HUES48 (cell line): ENCODE results near the gene OR2A25.

Experiments used
- H3K27ac ChIP-seq: one replicate; pipeline ENCODE4 v1.7.0; 2013; ENCODE audit warnings: low read depth, low read length, inconsistent platforms
- H3K27me3 ChIP-seq: 2 replicates; pipeline ENCODE4 v1.6.1; 2013; ENCODE audit warnings: mild to moderate bottlenecking, low read length; ENCODE audit not compliant: control insufficient read depth, insufficient read depth
- H3K36me3 ChIP-seq: 2 replicates; pipeline ENCODE4 v1.6.1; 2013; ENCODE audit warnings: low read length; ENCODE audit not compliant: control insufficient read depth, insufficient read depth
- H3K4me1 ChIP-seq: 2 replicates; pipeline ENCODE4 v1.6.1; 2013; ENCODE audit warnings: mild to moderate bottlenecking, low read length; ENCODE audit not compliant: control insufficient read depth, insufficient read depth
- H3K4me3 ChIP-seq: 2 replicates; pipeline ENCODE4 v1.5.1; 2013; ENCODE audit warnings: mild to moderate bottlenecking, low read depth, low read length
- H3K9ac ChIP-seq: 2 replicates; pipeline ENCODE4 v1.6.1; 2013; ENCODE audit warnings: mild to moderate bottlenecking, low read depth, low read length, moderate library complexity
- H3K9me3 ChIP-seq: 2 replicates; pipeline ENCODE4 v1.6.1; 2013; ENCODE audit warnings: low read length; ENCODE audit not compliant: control insufficient read depth, insufficient read depth

Gene OR2A25

DNA sequence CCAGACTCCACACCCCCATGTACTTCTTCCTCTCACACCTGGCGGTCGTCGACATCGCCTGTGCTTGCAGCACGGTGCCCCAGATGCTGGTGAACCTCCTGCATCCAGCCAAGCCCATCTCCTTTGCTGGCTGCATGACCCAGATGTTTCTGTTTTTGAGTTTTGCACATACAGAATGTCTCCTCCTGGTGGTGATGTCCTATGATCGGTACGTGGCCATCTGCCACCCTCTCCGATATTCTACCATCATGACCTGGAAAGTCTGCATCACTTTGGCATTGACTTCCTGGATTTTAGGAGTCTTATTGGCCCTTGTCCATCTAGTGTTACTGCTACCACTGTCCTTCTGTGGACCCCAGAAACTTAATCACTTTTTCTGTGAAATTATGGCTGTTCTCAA lies 4.8 kb downstream of the OR2A25 start:
- Histone ChIP-seq H3K36me3 (no peaks in the 10 kb centered on the region), H3K9ac (no peak overlapping the region), H3K27ac (no peak overlapping the region), H3K9me3 (no peaks in the 10 kb centered on the region), H3K4me3 (no peak overlapping the region), H3K27me3 (no peaks in the 10 kb centered on the region), H3K4me1 (no peaks in the 10 kb centered on the region)

DNA sequence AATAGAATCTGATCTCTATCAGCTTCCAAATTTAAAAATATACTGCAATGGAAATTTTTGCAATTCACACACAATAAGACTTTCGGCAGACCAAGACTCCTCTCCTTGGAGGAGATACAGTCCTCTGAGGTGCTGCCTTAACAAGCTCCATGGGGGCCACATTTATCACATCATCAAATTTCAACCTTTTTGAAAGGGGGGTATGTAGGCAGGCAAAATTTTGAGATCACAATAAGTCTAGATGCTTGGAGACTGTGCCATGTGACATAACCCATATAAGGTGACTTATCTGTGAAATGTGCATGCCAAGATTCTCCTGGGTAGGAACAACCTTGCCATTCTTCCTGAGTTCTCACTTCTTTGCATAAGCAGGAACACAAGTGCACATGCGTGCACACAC lies 16.4 kb downstream of the OR2A25 start, which contains the start of gene OR2A12:
OR2A12 (plus strand) TSS at position 301 of the 400 bp plus-strand sequence. CDS start 8,830 bp downstream, outside the sequence.
- Histone ChIP-seq H3K4me1 (no peaks in the 10 kb centered on the region), H3K36me3 (no peaks in the 10 kb centered on the region), H3K27me3 (no peaks in the 10 kb centered on the region), H3K9me3 (peaks cover 3% of the 10 kb centered on the region; the same call in 1 of the 2 replicates), H3K4me3 (no peak within 1 kb of the TSS), H3K9ac (no peak within 1 kb of the TSS), H3K27ac (no peak within 1 kb of the TSS)

DNA sequence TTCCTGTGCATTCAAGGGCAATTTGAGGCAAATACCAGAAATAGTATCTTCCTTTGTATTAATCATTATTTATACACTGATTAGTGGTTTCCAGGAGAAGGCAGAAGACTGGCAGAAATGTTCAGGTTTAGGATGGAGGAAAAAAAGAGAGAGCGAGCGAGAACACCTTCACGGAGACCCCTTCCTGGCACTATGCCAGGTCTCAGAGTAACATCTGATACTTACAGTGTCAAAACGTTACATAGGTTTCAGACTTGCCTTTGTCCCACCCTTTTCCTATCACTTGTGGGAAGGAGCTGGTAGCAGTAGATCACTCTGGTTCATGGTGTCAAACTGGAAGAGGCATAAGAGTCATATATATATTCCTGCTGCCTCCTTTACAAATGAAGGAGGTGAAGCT lies 17.1 kb downstream of the OR2A25 start:
- no peak overlapping the region for H3K9ac ChIP-seq
- no peaks in the 10 kb centered on the region for H3K4me1 ChIP-seq
- H3K36me3 ChIP-seq = no peaks in the 10 kb centered on the region
- H3K27me3 ChIP-seq = no peaks in the 10 kb centered on the region
- H3K9me3 ChIP-seq = peaks cover 3% of the 10 kb centered on the region; the same call in 1 of the 2 replicates
- H3K4me3 ChIP-seq = no peak overlapping the region
- H3K27ac ChIP-seq = no peak overlapping the region

DNA sequence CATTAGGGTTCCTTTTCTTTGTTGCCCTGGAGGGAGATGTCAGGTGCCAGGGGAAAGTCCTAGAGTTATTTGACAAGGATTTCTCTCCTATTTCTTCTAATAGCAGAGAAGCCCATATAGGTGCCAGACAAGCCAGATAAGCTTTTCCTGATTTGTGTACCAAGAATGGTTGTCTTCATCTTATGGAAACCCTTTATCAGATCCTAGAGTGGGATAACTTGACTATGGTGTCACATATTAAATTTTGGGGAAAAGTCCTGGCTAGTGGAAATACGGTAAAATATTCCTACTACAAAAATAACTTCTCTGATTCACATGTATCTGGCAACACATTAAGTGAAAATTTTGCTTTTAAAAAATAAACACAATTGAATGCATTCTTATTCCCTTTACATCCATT lies 17.6 kb downstream of the OR2A25 start:
- no peaks in the 10 kb centered on the region for H3K27me3 ChIP-seq
- H3K9ac ChIP-seq = no peak overlapping the region
- no peaks in the 10 kb centered on the region for H3K4me1 ChIP-seq
- H3K36me3 ChIP-seq = no peaks in the 10 kb centered on the region
- H3K4me3 ChIP-seq = no peak overlapping the region
- H3K27ac ChIP-seq = no peak overlapping the region
- peaks cover 3% of the 10 kb centered on the region; the same call in 1 of the 2 replicates for H3K9me3 ChIP-seq

DNA sequence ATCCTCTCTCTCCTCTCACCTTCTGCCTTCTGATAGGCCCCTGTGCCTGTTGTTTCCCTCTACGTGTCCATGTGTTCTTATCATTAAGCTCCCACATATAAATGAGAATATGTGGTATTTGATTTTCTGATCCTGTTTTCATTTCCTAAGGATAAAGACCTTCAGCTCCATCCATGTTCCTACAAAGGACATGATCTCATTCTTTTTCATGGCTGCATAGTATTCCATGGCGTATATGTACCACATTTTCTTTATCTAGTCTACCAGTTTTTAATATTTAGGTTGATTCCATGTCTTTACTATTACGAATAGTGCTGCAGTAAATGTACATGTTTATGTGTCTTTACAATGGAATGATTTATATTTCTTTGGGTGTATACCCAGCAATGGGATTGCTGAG lies 21.1 kb downstream of the OR2A25 start:
- H3K27ac ChIP-seq = no peak overlapping the region
- no peak overlapping the region for H3K9ac ChIP-seq
- no peaks in the 10 kb centered on the region for H3K27me3 ChIP-seq
- H3K4me3 ChIP-seq = no peak overlapping the region
- no peaks in the 10 kb centered on the region for H3K4me1 ChIP-seq
- peaks cover 3% of the 10 kb centered on the region; the same call in 1 of the 2 replicates for H3K9me3 ChIP-seq
- no peaks in the 10 kb centered on the region for H3K36me3 ChIP-seq

DNA sequence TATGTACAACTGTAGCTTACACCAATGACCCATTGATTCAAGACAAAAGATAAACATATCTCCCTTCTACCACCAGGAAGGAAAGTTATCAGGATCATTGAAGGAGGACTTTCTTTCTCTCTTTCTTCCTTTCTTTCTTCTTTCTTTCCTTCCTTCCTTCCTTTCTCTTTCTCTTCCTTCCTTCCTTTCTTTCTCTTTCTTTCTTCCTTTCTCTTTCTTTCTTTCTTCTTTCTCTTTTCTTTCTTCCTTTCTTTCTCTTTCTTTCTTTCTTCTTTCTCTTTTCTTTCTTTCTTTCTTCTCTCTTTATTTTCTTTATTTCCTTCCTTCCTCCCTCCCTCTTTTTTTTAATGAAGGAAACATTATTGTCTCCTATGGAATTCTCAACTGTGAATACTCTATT lies 29.2 kb downstream of the OR2A25 start:
- Histone ChIP-seq H3K4me3 (no peak overlapping the region), H3K9ac (no peak overlapping the region), H3K27ac (no peak overlapping the region), H3K9me3 (no peaks in the 10 kb centered on the region), H3K27me3 (no peaks in the 10 kb centered on the region), H3K4me1 (no peaks in the 10 kb centered on the region), H3K36me3 (no peaks in the 10 kb centered on the region)

DNA sequence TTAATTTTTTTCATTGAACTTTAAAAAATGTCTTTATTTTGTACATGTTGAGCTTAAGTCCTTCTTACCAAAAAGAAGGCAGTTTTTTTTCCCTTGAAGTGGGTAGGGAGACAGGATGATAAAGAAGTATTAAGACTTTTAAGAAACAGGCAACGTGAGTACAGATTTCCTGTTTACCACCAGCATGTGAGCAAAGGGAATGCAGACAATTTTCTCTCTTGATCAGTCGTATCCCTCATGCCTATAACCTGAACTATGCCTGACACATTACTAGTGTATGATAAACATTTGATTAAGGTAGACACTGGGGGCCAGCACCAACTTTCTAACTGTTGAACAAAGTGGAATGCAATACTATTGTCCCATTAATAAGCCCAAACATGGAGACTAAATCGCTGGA lies 31.0 kb downstream of the OR2A25 start:
- Histone ChIP-seq H3K9ac (no peak overlapping the region), H3K9me3 (no peaks in the 10 kb centered on the region), H3K27me3 (no peaks in the 10 kb centered on the region), H3K4me1 (no peaks in the 10 kb centered on the region), H3K36me3 (no peaks in the 10 kb centered on the region), H3K27ac (no peak overlapping the region), H3K4me3 (no peak overlapping the region)

DNA sequence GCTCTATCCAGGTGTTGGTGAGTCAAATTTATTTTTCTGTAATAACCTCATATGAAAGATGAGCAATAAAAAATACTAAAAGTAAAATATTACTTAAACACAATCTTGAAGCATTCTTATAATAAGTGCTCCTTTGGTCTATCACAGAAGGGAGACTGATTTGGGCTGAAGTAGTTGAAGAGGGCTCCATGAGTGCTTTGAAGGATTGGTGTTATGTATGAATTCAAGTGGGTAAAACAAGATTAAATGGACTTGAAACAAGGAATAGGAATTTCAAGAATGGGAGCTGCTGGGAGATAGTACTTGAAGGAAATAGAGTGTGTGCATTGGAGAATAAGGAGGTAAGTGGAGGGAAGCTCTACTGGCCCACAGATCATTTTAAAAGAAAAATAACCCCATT lies 32.4 kb downstream of the OR2A25 start:
- Histone ChIP-seq H3K9ac (no peak overlapping the region), H3K27me3 (no peaks in the 10 kb centered on the region), H3K4me3 (no peak overlapping the region), H3K9me3 (no peaks in the 10 kb centered on the region), H3K36me3 (no peaks in the 10 kb centered on the region), H3K27ac (no peak overlapping the region), H3K4me1 (no peaks in the 10 kb centered on the region)

DNA sequence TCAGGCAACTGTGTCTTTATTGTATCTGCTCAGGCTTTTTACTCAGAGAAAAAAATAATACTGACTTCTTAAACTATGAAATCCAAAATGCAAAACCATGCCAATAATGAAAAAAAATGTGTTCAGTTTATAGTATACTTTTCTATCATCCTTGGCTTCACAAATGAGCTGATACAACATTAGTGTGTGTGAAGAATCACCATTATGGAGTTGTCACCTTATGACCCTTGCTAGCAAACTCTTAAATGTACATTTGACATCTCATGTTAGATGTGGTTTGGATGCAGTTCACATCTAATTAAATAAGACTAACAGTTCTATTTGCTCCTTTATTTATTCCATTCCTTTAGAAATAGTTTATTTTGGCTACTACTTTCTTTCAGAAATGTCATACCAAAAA lies 35.6 kb downstream of the OR2A25 start:
- Histone ChIP-seq H3K4me3 (no peak overlapping the region), H3K9ac (no peak overlapping the region), H3K27ac (no peak overlapping the region), H3K9me3 (no peaks in the 10 kb centered on the region), H3K4me1 (no peaks in the 10 kb centered on the region), H3K27me3 (no peaks in the 10 kb centered on the region), H3K36me3 (no peaks in the 10 kb centered on the region)

DNA sequence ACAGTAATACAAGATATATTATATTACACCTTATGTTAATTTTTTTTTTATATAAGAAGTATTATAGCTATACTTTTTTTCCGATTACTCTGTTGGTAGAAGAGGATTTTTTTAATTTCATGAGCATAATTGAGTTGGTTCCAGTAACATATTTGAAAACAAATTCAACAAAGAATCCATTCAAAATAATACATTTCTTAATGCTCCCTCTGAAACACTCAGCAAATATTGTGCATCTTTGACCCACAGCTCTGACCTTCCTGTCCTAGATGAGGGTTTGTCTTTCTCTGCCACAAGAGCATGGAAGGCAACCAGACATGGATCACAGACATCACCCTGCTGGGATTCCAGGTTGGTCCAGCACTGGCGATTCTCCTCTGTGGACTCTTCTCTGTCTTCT lies 39.7 kb downstream of the OR2A25 start, which contains the start of gene OR2A2:
OR2A2 (plus strand) TSS at position 301 of the 400 bp plus-strand sequence; CDS start at position 301, 0 bp downstream.
- H3K27ac ChIP-seq = no peak within 1 kb of the TSS
- no peaks in the 10 kb centered on the region for H3K27me3 ChIP-seq
- H3K9me3 ChIP-seq = no peaks in the 10 kb centered on the region
- H3K9ac ChIP-seq = no peak within 1 kb of the TSS
- no peak within 1 kb of the TSS for H3K4me3 ChIP-seq
- no peaks in the 10 kb centered on the region for H3K36me3 ChIP-seq
- no peaks in the 10 kb centered on the region for H3K4me1 ChIP-seq

DNA sequence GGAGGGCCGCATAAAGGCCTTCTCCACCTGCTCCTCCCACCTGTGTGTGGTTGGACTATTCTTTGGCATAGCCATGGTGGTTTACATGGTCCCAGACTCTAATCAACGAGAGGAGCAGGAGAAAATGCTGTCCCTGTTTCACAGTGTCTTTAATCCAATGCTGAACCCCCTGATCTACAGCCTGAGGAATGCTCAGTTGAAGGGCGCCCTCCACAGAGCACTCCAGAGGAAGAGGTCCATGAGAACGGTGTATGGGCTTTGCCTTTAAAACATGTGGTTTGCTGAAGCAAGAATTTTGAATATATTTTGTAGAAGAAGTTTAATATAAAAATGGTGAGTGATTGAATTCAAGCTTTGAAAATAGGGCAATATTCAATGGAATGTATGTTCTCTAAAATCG lies 40.7 kb downstream of the OR2A25 start:
- Histone ChIP-seq H3K27ac (no peak overlapping the region), H3K27me3 (no peaks in the 10 kb centered on the region), H3K9me3 (no peaks in the 10 kb centered on the region), H3K36me3 (no peaks in the 10 kb centered on the region), H3K9ac (no peak overlapping the region), H3K4me1 (no peaks in the 10 kb centered on the region), H3K4me3 (no peak overlapping the region)

DNA sequence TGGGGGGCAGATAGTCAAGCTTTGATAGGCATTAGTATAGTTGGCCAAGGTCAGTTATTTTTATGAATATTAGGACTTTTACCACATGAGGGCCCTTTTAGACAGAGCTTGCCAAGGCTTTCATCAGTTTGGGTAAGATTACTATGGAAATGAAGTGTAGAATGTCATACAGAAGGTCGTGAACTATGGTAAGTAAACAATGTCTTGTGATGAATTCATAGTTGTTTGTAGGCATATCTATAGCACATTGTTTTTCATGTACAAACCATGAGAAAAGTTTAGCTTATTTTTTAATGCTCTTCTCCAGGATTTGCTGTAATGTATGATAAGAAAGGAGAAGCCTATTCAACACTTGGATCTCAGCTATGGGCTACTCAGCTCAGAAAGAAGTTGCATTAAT lies 44.0 kb downstream of the OR2A25 start:
- H3K4me1 ChIP-seq = no peaks in the 10 kb centered on the region
- H3K9me3 ChIP-seq = no peaks in the 10 kb centered on the region
- no peaks in the 10 kb centered on the region for H3K27me3 ChIP-seq
- no peak overlapping the region for H3K9ac ChIP-seq
- no peak overlapping the region for H3K4me3 ChIP-seq
- H3K36me3 ChIP-seq = no peaks in the 10 kb centered on the region
- no peak overlapping the region for H3K27ac ChIP-seq
